ENCODE data around the gene PRPS1. TPM values are rescaled to one million over a fixed set of nuclear protein-coding genes. Genes with fewer than 3 reads are reported as not detected.

PRPS1 gene
- total and polyA plus RNA-seq, 4 donors: 13.3 to 32.2 (median 26.1) TPM

DNA sequence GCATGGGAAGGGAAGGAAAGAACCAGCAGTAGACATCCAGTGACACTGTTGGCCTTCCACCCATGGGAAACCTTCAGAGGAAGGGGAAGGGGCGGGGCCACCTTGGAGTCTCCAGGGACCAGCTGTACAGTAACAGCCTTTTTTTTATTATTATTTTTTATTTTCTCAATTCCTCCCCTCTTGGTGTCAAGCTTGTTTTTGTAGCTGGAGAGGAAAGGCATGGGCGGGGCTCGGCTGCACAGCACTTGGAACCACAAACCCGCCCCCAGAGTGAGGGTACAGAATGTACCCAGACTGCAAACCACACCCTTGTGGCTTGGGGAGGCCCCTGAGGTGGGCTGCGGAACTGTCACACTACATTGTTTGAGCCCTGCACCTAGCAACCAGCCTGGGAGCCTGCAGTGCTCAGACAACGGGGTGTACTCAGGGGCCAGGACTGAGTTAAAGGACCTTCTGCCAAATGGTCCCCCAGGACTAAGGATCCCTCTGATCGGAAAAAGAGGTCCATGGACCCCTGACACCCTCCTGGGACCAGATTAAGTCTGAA lies 45.7 kb downstream of the PRPS1 start:
- no peak overlapping the region for H3K4me3 ChIP-seq (ENCODE audit: low read depth in 1 of 3, low read length in 3 of 3)
- no peaks in the 10 kb centered on the region for H3K9me3 ChIP-seq (ENCODE audit: control insufficient read depth in 4 of 4, low read length in 3 of 4)
- peaks cover 2 to 12% (median 7%) of the 10 kb centered on the region in 4 donors for H3K4me1 ChIP-seq (ENCODE audit: control insufficient read depth in 4 of 4, insufficient read depth in 4 of 4, low read length in 3 of 4)
- no peak for DNase-seq (ENCODE audit: low spot score)
- no peaks in the 10 kb centered on the region for H3K27me3 ChIP-seq (ENCODE audit: control insufficient read depth in 4 of 4, insufficient read depth in 4 of 4, low read length in 3 of 4)
- no peaks in the 10 kb centered on the region for H3K36me3 ChIP-seq (ENCODE audit: control insufficient read depth in 4 of 4, insufficient read depth in 3 of 4, low read depth in 1 of 4, low read length in 3 of 4)
- peak overlapping the region; percentile 61 to 77 for H3K27ac ChIP-seq (ENCODE audit: low read depth in 1 of 2, low read length in 2 of 2)
- 67% methylated on average over 7 of the region's 7 CpGs for WGBS
- H3K9ac ChIP-seq (ENCODE audit: low read depth in 1 of 2, low read length in 2 of 2): peak overlapping the region in 1 of 2 donors; percentile 53
- TF ChIP-seq, protein P1, sequence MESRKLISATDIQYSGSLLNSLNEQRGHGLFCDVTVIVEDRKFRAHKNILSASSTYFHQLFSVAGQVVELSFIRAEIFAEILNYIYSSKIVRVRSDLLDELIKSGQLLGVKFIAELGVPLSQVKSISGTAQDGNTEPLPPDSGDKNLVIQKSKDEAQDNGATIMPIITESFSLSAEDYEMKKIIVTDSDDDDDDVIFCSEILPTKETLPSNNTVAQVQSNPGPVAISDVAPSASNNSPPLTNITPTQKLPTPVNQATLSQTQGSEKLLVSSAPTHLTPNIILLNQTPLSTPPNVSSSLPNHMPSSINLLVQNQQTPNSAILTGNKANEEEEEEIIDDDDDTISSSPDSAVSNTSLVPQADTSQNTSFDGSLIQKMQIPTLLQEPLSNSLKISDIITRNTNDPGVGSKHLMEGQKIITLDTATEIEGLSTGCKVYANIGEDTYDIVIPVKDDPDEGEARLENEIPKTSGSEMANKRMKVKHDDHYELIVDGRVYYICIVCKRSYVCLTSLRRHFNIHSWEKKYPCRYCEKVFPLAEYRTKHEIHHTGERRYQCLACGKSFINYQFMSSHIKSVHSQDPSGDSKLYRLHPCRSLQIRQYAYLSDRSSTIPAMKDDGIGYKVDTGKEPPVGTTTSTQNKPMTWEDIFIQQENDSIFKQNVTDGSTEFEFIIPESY (IDR thresholded peaks at IDR 0.05): no peak
- peak; percentile 78 for TF ChIP-seq SP1 (IDR thresholded peaks at IDR 0.05)

- no peaks in the 10 kb centered on the region for H3K27me3 ChIP-seq (ENCODE audit: control insufficient read depth in 4 of 4, insufficient read depth in 4 of 4, low read length in 3 of 4)
- no peak overlapping the region for H3K4me3 ChIP-seq (ENCODE audit: low read depth in 1 of 3, low read length in 3 of 3)
- no peaks in the 10 kb centered on the region for H3K9me3 ChIP-seq (ENCODE audit: control insufficient read depth in 4 of 4, low read length in 3 of 4)
- TF ChIP-seq RXRA (IDR thresholded peaks at IDR 0.05) (no peak), HNF4A (conservative IDR thresholded peaks at IDR 0.05) (no peak), SP1 (IDR thresholded peaks at IDR 0.05) (no peak), FOXA1 (IDR thresholded peaks at IDR 0.05) (no peak)
- TF ChIP-seq, protein P1 (IDR thresholded peaks at IDR 0.05): no peak
- TF ChIP-seq, protein P2, sequence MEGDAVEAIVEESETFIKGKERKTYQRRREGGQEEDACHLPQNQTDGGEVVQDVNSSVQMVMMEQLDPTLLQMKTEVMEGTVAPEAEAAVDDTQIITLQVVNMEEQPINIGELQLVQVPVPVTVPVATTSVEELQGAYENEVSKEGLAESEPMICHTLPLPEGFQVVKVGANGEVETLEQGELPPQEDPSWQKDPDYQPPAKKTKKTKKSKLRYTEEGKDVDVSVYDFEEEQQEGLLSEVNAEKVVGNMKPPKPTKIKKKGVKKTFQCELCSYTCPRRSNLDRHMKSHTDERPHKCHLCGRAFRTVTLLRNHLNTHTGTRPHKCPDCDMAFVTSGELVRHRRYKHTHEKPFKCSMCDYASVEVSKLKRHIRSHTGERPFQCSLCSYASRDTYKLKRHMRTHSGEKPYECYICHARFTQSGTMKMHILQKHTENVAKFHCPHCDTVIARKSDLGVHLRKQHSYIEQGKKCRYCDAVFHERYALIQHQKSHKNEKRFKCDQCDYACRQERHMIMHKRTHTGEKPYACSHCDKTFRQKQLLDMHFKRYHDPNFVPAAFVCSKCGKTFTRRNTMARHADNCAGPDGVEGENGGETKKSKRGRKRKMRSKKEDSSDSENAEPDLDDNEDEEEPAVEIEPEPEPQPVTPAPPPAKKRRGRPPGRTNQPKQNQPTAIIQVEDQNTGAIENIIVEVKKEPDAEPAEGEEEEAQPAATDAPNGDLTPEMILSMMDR (IDR thresholded peaks at IDR 0.05; ENCODE audit: low read depth, low read length, missing input control): no peak
- H3K27ac ChIP-seq (ENCODE audit: low read depth in 1 of 2, low read length in 2 of 2): peak overlapping the region; percentile 61 to 77
- 57% methylated on average over 9 of the region's 9 CpGs for WGBS
- H3K9ac ChIP-seq (ENCODE audit: low read depth in 1 of 2, low read length in 2 of 2): peak overlapping the region in 1 of 2 donors; percentile 53
- no peaks in the 10 kb centered on the region for H3K36me3 ChIP-seq (ENCODE audit: control insufficient read depth in 4 of 4, insufficient read depth in 3 of 4, low read depth in 1 of 4, low read length in 3 of 4)
- H3K4me1 ChIP-seq (ENCODE audit: control insufficient read depth in 4 of 4, insufficient read depth in 4 of 4, low read length in 3 of 4): peaks cover 2 to 12% (median 7%) of the 10 kb centered on the region in 4 donors
- DNase-seq (ENCODE audit: low spot score): no peak
Measured at GRCh38 chrX:107674480-107675364, 46.4 kb downstream of the PRPS1 start.

DNA sequence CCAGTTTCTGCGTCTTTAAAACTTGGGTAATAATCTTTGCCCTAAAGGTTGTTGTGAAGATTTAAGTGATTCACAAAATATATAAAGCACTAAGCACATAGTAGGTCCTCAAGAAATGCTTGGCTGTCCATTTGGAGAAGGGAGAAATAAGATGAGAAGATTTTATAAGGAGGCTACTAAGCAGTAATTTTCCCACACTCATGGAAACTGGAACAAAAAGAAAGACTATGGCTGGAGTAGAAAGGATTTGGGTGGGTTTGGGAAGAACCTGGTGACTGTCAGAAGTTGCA lies 47.0 kb downstream of the PRPS1 start:
- Histone ChIP-seq H3K4me3 (ENCODE audit: low read depth in 1 of 3, low read length in 3 of 3) (no peak overlapping the region), H3K27ac (ENCODE audit: low read depth in 1 of 2, low read length in 2 of 2) (peak overlapping the region in 1 of 2 donors; percentile 77), H3K9ac (ENCODE audit: low read depth in 1 of 2, low read length in 2 of 2) (peak overlapping the region in 1 of 2 donors; percentile 47), H3K9me3 (ENCODE audit: control insufficient read depth in 4 of 4, low read length in 3 of 4) (no peaks in the 10 kb centered on the region), H3K36me3 (ENCODE audit: control insufficient read depth in 4 of 4, insufficient read depth in 3 of 4, low read depth in 1 of 4, low read length in 3 of 4) (no peaks in the 10 kb centered on the region), H3K27me3 (ENCODE audit: control insufficient read depth in 4 of 4, insufficient read depth in 4 of 4, low read length in 3 of 4) (no peaks in the 10 kb centered on the region), H3K4me1 (ENCODE audit: control insufficient read depth in 4 of 4, insufficient read depth in 4 of 4, low read length in 3 of 4) (peaks cover 2 to 12% (median 7%) of the 10 kb centered on the region in 4 donors)
- no peak for DNase-seq (ENCODE audit: low spot score)
- 91% methylated on average over 1 of the region's 1 CpG for WGBS
- TF ChIP-seq HNF4G (IDR thresholded peaks at IDR 0.05) (no peak), FOXA1 (IDR thresholded peaks at IDR 0.05) (no peak), RAD21 (IDR thresholded peaks at IDR 0.05) (no peak), GABPA (IDR thresholded peaks at IDR 0.05 in 1 of 2, conservative IDR thresholded peaks at IDR 0.05 in 1 of 2) (no peak), HNF4A (conservative IDR thresholded peaks at IDR 0.05) (no peak), TAF1 (conservative IDR thresholded peaks at IDR 0.05) (no peak), RXRA (IDR thresholded peaks at IDR 0.05) (no peak), JUND (IDR thresholded peaks at IDR 0.05) (no peak), FOXA2 (IDR thresholded peaks at IDR 0.05) (no peak), EGR1 (IDR thresholded peaks at IDR 0.05; ENCODE audit: low read depth in 2 of 2) (no peak)
- TF ChIP-seq, protein P1 (IDR thresholded peaks at IDR 0.05): no peak
- TF ChIP-seq, protein P2 (IDR thresholded peaks at IDR 0.05; ENCODE audit: low read depth, low read length, missing input control): no peak
- TF ChIP-seq, protein P3, sequence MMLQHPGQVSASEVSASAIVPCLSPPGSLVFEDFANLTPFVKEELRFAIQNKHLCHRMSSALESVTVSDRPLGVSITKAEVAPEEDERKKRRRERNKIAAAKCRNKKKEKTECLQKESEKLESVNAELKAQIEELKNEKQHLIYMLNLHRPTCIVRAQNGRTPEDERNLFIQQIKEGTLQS (IDR thresholded peaks at IDR 0.05): no peak

Measured in liver (tissue), 9 donors.